ENCODE data around the gene M6PR. TPM values are rescaled to one million over a fixed set of nuclear protein-coding genes. Genes with fewer than 3 reads are reported as not detected.

Gene M6PR
- total RNA-seq, 2 experiments from 2014 or later: 53.4 to 55.8 TPM

DNA sequence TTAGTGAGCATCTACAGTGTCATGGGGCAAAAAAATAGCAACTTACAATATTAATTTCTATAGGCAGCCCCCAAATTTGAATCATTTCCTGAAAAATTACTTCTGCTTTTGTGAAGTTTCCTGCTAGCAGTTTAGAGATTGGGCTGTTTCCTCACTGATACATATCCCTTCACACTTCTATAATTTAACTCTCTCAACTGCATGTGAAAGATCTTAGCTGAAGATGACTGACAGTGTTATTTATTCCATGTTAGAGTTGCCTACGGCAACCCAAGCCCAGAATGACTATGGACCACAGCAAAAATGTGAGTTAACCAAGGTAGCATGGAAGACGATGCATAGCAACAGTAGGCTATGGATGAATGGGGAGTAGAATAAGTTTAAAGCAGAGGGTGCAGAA is 40.0 kb upstream of the M6PR start, which contains the start of gene KLRG1:
Gene KLRG1 (plus strand): TSS at position 134 of the 400 bp plus-strand sequence. CDS start 90 bp downstream, at position 224.
- TF ChIP-seq CTCF (IDR thresholded peaks at IDR 0.05): no peak
- peaks cover 19% of the 10 kb centered on the region for H3K36me3 Mint-ChIP-seq (ENCODE audit: low read depth)
- Histone ChIP-seq H3K9me3 (ENCODE audit: control insufficient read depth in 1 of 2, insufficient read depth in 1 of 2, low read length in 2 of 2) (no peaks in the 10 kb centered on the region), H3K4me3 (ENCODE audit: low read length) (peak within 1 kb of the TSS; percentile 50), H3K27ac (ENCODE audit: low read depth in 1 of 2, low read length in 2 of 2) (peak within 1 kb of the TSS; percentile 49 to 52), H3K4me1 (ENCODE audit: insufficient read depth, low read length) (peaks cover 50% of the 10 kb centered on the region), H3K36me3 (ENCODE audit: insufficient read depth, low read length) (no peaks in the 10 kb centered on the region), H3K27me3 (ENCODE audit: control insufficient read depth in 1 of 2, insufficient read depth in 2 of 2, low read length in 2 of 2) (no peaks in the 10 kb centered on the region)
- ATAC-seq (ENCODE audit: poor library complexity) (peak; percentile 37), DNase-seq (peak in 2 of 14 experiments; percentile 34 to 63)
- intact Hi-C loops (cut with DNase I, micrococcal nuclease): loop anchor here in 1 of 2 experiments (5.0 kb wide), 1 partner anchor 33 kb away; no protein-coding TSS in a partner anchor
- ChIA-PET CTCF (no interaction called here), POLR2A (interaction anchor here (1.8 kb wide), 1 partner anchor 36 kb away, joined by 4 read pairs; no protein-coding TSS in a partner anchor)
- H3K27ac Mint-ChIP-seq: peak within 1 kb of the TSS; percentile 63
- peaks cover 70% of the 10 kb centered on the region for H3K4me1 Mint-ChIP-seq (ENCODE audit: low read depth)
- H3K4me3 Mint-ChIP-seq: peak within 1 kb of the TSS; percentile 71
- H3K27me3 Mint-ChIP-seq: no peaks in the 10 kb centered on the region
- peaks cover 5% of the 10 kb centered on the region for H3K9me3 Mint-ChIP-seq

GRCh38 chr12:8987685-8988084 is 38.2 kb upstream of the M6PR start:
- ATAC-seq (ENCODE audit: poor library complexity): peak; percentile 22
- intact Hi-C loops (cut with DNase I, micrococcal nuclease): loop anchor here in 1 of 2 experiments (5.0 kb wide), 1 partner anchor 35 kb away; no protein-coding TSS in a partner anchor
- Histone ChIP-seq H3K9me3 (ENCODE audit: control insufficient read depth in 1 of 2, insufficient read depth in 1 of 2, low read length in 2 of 2) (no peaks in the 10 kb centered on the region), H3K27me3 (ENCODE audit: control insufficient read depth in 1 of 2, insufficient read depth in 2 of 2, low read length in 2 of 2) (no peaks in the 10 kb centered on the region), H3K4me3 (ENCODE audit: low read length) (no peak overlapping the region), H3K27ac (ENCODE audit: low read depth in 1 of 2, low read length in 2 of 2) (peak overlapping the region in 1 of 2 donors; percentile 49), H3K4me1 (ENCODE audit: insufficient read depth, low read length) (peaks cover 40% of the 10 kb centered on the region), H3K36me3 (ENCODE audit: insufficient read depth, low read length) (no peaks in the 10 kb centered on the region)
- Mint-ChIP-seq H3K27me3 (no peaks in the 10 kb centered on the region), H3K36me3 (ENCODE audit: low read depth) (peaks cover 32% of the 10 kb centered on the region), H3K4me3 (peak overlapping the region; percentile 61), H3K9me3 (peaks cover 5% of the 10 kb centered on the region), H3K4me1 (ENCODE audit: low read depth) (peaks cover 59% of the 10 kb centered on the region), H3K27ac (peak overlapping the region; percentile 63)
- TF ChIP-seq CTCF (IDR thresholded peaks at IDR 0.05): no peak
- ChIA-PET POLR2A (interaction anchor here (0.7 kb wide), 1 partner anchor 28 kb away, joined by 3 read pairs; no protein-coding TSS in a partner anchor), CTCF (interaction anchor here (1.0 kb wide), 1 partner anchor 38 kb away, joined by 5 read pairs; the partner anchor contains the start of gene M6PR)
- DNase-seq: peak in 1 of 14 experiments; percentile 52

DNA sequence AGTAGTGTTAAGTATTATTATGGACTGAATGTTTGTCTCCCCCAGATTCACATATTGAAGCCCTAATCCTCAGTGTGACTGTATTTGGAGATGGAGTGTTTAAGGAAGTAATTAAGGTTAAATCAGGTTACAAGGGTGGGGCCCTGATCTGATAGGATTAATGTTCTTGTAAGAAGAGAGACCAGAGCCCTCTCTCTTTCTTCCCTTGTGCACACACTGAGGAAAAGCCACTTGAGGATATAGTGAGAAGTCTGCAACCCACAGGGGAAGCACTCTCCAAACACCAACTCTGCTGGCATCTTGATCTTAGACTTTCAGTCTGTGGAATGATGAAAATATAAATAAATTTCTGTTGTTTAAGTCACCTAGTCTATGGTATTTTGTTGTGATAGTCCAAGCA is 37.7 kb upstream of the M6PR start:
- H3K27me3 ChIP-seq (ENCODE audit: control insufficient read depth in 1 of 2, insufficient read depth in 2 of 2, low read length in 2 of 2): no peaks in the 10 kb centered on the region
- H3K4me1 Mint-ChIP-seq (ENCODE audit: low read depth): peaks cover 55% of the 10 kb centered on the region
- no peaks in the 10 kb centered on the region for H3K36me3 ChIP-seq (ENCODE audit: insufficient read depth, low read length)
- H3K27me3 Mint-ChIP-seq: no peaks in the 10 kb centered on the region
- H3K4me1 ChIP-seq (ENCODE audit: insufficient read depth, low read length): peaks cover 35% of the 10 kb centered on the region
- H3K27ac Mint-ChIP-seq: peak overlapping the region; percentile 63
- H3K9me3 ChIP-seq (ENCODE audit: control insufficient read depth in 1 of 2, insufficient read depth in 1 of 2, low read length in 2 of 2): no peaks in the 10 kb centered on the region
- no peak for TF ChIP-seq CTCF (IDR thresholded peaks at IDR 0.05)
- CTCF ChIA-PET: interaction anchor here (1.0 kb wide), 1 partner anchor 37 kb away, joined by 5 read pairs; the partner anchor contains the start of gene M6PR
- peaks cover 5% of the 10 kb centered on the region for H3K9me3 Mint-ChIP-seq
- no peak overlapping the region for H3K4me3 ChIP-seq (ENCODE audit: low read length)
- intact Hi-C loops (cut with DNase I, micrococcal nuclease): loop anchor here in 1 of 2 experiments (5.0 kb wide), 1 partner anchor 35 kb away; no protein-coding TSS in a partner anchor
- DNase-seq: peak in 1 of 14 experiments; percentile 7
- POLR2A ChIA-PET: interaction anchor here (0.7 to 0.9 kb wide), 2 partner anchors 27 to 36 kb away, joined by 3 read pairs; no protein-coding TSS in a partner anchor
- peak overlapping the region; percentile 61 for H3K4me3 Mint-ChIP-seq
- no peak overlapping the region for H3K27ac ChIP-seq (ENCODE audit: low read depth in 1 of 2, low read length in 2 of 2)
- no peak for ATAC-seq (ENCODE audit: poor library complexity)
- H3K36me3 Mint-ChIP-seq (ENCODE audit: low read depth): peaks cover 36% of the 10 kb centered on the region

Data from CD4-positive, alpha-beta T cell (primary cell).